GM18519 (cell line): ENCODE results near the gene OAS3.
"Not testable (repeated sequence)": the region's sequence is repeated elsewhere in the genome, so short reads cannot be mapped to it uniquely, and the experiment has no call there.

Experiments
- ATAC-seq: cut with Tn5 transposase; IDR thresholded peaks from one replicate; pipeline ENCODE4 v1.9.1; 2021; ENCODE audit warnings: mild to moderate bottlenecking, moderate library complexity; ENCODE audit not compliant: unreplicated experiment, low FRiP score

Gene OAS3, protein sequence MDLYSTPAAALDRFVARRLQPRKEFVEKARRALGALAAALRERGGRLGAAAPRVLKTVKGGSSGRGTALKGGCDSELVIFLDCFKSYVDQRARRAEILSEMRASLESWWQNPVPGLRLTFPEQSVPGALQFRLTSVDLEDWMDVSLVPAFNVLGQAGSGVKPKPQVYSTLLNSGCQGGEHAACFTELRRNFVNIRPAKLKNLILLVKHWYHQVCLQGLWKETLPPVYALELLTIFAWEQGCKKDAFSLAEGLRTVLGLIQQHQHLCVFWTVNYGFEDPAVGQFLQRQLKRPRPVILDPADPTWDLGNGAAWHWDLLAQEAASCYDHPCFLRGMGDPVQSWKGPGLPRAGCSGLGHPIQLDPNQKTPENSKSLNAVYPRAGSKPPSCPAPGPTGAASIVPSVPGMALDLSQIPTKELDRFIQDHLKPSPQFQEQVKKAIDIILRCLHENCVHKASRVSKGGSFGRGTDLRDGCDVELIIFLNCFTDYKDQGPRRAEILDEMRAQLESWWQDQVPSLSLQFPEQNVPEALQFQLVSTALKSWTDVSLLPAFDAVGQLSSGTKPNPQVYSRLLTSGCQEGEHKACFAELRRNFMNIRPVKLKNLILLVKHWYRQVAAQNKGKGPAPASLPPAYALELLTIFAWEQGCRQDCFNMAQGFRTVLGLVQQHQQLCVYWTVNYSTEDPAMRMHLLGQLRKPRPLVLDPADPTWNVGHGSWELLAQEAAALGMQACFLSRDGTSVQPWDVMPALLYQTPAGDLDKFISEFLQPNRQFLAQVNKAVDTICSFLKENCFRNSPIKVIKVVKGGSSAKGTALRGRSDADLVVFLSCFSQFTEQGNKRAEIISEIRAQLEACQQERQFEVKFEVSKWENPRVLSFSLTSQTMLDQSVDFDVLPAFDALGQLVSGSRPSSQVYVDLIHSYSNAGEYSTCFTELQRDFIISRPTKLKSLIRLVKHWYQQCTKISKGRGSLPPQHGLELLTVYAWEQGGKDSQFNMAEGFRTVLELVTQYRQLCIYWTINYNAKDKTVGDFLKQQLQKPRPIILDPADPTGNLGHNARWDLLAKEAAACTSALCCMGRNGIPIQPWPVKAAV

DNA sequence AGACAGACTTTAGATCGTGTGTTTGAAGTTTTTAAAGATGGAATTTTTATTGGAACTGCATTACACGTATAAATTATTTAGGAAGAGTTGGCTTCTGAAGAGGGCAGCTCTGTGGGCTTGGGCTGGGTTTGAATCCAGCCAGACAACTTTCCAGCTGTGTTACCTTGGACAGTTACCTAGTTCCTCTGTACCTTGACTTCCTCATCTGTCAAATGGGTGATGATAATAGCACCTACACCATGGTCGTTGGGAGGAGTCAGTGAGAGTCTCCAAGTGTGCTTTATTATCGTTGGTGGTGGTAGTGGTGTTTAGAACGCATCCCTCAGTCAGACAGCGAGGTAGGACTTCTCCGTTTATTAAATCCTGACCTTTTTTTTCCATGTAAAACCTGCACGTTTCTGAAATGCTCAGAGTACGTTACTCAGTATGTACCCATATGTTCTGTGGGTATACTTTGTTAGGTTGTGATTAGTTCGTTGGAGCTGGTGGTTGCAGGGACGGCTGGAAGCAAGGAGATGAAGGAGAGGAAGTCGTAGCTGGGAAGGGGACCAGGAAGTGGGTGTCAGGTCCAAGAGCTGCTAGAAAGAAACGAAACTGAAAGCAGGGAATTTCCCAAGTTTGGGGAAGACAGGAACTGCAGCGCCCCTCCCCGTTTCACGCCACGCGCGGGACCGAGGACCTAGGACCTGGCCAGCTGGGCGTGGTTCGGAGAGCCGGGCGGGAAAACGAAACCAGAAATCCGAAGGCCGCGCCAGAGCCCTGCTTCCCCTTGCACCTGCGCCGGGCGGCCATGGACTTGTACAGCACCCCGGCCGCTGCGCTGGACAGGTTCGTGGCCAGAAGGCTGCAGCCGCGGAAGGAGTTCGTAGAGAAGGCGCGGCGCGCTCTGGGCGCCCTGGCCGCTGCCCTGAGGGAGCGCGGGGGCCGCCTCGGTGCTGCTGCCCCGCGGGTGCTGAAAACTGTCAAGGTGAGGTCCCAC lies at the start of gene OAS3:
TSS of gene OAS3 (plus strand) at position 734 of the 979 bp plus-strand sequence. CDS start at position 791, 57 bp downstream.
- ATAC-seq: no peak

DNA sequence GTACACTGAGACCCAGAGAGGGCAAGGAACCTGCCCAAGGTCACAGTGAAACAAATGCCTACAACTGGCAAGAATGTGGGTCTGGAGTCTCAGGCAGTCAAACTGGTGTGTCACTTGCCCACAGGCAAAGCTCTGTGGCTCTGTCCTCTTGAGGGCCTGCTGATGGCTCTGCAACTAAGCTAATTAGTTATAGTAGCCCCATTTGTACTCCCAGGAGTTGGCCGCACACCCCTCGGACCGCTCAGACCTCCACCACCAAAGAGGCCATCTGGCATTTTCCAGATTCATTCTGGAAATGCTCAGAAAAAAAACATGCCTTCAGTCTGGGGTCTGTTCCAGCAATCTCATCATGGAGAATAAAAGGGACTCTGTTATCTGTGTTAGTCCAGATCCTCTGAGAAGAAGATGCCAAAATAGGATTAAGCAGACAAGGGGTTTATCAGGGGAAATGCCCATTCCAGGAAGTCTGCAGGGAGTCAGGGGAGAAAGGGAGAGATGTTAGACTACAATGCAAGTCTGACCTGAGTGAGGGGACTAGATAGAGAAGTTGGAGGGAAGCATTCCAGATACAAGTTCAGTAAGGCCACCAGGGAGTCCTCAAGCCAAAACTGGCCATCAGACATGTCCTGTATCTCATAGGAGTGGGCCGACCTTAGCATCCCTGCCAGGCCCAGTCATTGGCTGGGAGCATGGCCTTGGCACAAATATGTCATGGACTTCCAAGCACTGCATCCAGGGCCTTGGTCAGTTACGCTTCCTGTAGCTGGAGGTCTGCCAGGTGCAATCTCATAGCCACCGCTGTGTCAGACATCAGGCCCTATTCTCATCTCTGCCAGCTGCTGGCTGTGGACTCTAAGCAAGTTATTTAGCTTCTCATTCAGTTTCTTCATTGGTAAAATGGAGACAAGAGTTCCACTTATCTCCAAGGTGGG lies 46.9 kb upstream of the OAS3 start:
- no peak for ATAC-seq

DNA sequence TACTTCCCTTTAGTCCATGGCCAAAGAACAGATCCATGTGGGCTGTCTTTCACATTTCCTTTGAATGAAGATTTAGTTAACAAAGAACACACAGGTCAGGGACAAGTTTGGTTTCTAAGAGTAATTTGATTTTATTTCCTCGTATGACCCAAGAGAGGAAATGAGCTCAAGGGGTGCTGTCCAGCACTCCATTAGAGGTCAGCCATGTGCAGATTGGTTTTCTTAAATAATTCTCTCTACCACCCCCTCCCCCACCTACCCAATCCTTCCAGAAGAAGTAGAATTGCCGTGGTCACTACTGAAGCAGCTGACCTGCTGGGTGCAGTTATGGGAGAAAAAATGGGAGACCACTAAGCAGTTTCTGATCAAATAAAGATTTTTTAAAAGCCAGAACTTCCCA lies 45.4 kb upstream of the OAS3 start:
- ATAC-seq: no peak

DNA sequence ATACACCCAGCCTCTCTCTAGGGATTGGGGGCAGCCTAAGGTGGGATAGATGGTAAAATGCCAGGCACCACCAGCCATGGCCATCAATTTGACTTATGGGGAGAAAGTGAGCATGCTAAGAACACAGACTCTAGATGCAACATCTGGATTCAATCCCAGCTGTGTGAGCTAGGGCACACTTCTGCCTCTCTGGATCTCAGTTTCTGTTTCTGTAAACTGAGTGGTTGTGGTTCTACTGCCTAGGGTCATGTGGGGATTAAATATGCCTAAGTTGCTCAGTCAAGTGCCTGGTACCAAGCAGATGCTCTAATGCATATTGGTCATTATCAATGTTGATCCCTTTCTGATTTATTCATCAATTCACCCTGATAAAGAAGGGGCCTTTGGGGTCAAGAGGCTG lies 44.1 kb upstream of the OAS3 start:
- ATAC-seq: no peak

DNA sequence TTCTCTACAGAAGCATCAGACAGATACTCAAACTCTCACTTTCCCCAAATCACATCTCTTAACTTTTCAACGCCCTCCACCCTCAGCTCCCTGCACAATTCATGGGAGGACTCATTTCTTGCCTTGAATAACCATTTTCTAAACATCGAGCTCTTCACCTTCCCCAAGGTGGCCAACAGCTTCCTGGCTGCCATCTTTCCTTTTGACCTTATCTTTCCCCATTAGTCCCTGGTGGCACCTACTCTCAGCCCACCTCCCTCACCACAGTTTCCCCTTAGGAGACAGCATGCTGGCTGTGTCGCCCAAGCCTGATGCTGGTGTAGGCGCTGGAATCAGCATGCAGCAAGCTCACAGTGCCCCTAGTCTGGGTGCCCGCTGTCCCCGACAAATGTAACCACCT lies 39.9 kb upstream of the OAS3 start:
- no peak for ATAC-seq

DNA sequence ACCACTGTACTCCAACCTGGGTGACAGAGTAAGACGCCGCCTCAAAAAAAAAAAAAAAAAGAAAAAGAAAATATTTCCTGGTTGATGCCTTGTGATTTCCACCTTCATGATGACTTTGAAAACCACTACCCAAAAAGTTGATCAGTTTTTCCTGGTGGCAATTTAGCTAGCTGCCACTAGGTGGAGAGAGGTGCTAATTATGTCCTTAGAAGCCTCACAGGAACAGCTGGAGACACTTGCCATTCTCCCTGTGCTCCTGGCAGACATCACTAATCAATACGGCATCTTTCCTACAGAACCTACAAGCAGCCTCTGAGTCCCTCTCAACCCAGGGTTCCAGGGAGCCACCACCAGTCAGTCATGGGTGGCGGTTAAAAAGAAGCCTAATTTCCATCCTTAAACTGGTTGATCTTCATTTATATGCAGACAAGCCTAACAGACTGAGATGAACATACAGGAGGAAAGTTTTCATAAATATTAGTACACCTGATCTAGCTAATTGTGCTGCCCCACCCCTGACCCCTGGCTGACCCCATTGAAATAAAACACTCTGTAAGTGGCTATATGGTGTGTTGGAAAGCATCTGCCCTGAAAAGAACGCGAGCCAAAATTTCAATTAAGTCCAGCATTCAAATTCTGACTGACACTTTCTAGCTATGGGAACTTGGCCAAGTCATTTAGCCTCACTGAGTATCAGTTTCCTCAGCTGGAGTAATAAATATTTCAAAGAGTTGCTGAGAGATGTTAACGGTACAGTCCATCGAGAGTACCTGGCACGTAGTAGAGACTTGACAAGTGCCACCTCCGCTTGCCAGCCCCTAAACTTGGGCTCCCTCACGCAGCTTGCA lies 37.8 kb upstream of the OAS3 start:
- no peak for ATAC-seq

DNA sequence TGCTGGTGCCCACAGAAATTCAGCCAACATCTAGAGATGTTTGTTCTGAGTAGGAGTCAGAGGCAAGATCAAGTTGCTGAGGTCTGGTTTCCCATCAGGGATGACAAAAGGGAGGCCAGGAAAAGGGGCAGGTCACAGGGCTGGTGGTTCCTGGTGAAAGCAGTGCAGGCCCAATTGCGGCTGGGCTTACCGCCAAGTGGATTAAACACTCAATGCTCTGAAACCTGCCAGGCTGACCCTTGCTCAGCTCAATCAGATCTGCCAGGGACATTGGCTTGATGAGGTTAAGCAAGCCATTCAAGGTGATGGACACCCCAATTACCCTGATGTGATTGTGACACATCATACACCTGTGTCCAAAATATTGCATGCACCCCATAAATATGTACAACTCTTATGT lies 37.0 kb upstream of the OAS3 start:
- ATAC-seq: no peak

DNA sequence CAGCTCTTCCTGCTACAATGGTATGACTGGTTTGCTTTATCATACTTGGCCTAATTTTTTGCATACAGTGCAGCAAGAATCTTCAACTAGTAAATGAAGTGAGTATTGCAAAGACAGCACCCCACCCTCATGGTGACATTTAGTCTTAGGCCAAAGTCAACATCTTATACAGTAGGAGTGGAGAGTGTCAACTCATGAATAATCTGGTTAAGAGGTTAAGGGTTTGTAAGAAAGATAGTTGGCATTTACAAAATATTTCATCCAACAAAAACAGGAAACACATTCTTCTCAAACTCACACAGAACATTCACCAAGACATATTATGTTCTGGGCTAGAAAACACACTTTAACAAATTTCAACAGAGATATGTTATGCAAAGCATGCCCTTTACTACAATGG lies 33.7 kb upstream of the OAS3 start:
- no peak for ATAC-seq

DNA sequence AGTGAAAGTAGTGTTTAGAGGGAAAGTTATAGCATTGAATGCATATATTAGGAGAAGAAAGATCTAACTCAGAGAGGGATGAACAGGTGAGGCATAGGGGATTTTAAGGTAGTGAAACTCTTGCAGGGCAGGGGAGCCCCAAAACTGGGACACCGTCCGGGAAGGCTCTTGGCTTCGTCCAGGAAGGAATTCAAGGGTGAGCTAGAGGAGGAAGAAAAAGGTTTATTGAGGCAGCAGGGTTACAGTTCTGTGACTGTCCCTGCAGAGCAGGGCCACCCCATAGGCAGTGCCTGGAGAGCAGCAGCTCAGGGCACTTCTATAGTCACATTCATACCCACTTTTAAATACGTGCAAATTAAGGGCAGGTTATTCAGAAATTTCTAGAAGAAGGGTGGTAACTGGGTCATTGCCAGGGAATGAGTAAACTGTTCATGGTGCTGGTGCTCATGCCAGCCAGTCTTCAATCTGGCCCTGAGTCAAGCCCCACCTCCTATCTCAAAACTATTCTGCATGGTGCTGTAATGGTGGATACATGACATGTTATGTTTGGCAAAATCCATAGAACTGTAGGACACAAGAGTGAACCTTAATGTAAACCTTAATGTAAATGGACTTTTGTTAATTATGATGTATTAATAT lies 32.7 kb upstream of the OAS3 start:
- ATAC-seq: no peak

DNA sequence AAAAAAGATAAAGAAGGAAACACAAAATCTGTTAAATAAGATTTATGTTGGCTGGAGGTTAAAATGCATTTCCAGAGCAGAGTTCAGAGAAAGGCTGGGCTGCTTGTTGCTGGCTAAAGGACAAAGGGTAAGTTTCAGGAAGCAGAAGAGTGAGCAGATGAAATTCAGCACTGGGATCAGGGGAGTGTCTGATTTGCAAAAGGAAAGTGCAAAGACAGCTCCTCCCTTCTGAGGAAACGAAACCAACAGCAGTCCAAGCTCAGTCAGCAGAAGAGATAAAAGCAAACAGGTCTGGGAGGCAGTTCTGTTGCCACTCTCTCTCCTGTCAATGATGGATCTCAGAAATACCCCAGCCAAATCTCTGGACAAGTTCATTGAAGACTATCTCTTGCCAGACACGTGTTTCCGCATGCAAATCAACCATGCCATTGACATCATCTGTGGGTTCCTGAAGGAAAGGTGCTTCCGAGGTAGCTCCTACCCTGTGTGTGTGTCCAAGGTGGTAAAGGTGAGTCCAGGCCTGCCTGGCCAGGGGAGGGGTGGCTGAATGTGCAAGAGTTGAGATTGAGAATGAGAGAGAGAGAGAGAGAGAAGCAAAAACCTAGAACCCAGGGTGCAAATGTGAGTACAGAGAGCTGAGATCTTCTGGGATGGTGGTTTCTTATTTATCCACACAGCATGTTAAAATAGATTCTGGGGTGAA lies 31.4 kb upstream of the OAS3 start, which contains the start of gene OAS1:
TSS of gene OAS1 (plus strand) at position 251 of the 703 bp plus-strand sequence. CDS start at position 329, 78 bp downstream.
- no peak for ATAC-seq

DNA sequence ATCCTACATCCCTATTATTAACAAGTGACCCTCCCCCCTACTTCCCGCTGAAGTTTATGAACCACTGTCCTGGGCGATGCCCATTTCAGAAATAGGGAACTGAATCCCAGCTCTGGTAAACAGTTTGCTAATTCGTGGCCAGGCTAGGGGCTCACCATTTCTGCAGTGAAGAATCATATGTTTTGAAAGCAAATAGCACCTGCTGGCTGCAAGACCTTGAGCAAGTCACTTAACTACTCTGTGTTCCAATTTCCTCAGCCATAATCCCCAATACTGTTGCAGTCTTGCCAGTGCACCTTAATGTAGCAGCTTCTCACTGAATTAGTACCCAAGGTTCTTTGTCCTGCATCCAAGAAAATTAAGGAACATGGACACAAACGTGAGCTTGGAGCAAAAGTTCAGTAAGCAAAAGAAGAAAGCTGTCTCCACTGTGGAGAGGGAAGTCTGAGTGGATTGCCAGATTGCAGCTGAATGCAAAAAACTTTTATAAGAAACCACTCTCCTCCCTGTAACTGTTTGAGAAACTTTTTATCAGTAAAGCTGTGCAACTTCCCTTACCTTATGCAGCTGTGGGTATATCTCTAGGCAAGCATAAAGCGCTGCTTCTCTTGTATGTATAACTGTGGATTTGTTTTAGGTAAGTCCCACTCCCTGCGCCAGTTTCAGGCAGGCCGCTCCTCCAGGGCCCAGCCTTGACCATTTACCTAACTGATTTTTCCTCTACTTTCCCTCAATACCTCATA lies 30.7 kb upstream of the OAS3 start:
- ATAC-seq: no peak

DNA sequence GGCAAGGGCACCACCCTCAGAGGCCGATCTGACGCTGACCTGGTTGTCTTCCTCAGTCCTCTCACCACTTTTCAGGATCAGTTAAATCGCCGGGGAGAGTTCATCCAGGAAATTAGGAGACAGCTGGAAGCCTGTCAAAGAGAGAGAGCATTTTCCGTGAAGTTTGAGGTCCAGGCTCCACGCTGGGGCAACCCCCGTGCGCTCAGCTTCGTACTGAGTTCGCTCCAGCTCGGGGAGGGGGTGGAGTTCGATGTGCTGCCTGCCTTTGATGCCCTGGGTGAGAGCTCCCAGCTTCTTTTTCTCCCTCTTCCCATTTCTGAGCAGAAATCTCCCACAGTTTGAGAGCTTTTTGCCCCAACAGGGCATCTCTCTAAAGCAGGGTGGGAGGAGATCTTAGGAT lies 29.7 kb upstream of the OAS3 start:
- ATAC-seq: no peak

DNA sequence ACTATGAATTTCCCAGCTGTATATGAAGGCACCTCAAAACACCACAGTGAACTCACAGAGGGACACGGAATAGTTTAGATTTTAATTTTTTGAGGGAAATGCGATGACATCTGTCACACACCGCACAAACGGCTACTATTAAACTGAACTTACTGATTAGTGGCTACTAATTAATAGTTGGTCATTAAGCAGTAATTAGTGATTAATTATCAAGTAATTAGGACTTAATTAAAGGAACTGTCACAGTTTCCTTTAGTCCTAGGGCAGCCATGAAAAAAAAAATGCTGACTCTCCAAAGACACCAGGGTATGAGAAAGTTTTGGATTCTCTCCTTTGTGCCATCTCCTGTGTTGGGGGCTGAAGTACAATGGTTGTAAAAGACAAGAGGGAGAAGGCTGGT lies 28.6 kb upstream of the OAS3 start:
- no peak for ATAC-seq

DNA sequence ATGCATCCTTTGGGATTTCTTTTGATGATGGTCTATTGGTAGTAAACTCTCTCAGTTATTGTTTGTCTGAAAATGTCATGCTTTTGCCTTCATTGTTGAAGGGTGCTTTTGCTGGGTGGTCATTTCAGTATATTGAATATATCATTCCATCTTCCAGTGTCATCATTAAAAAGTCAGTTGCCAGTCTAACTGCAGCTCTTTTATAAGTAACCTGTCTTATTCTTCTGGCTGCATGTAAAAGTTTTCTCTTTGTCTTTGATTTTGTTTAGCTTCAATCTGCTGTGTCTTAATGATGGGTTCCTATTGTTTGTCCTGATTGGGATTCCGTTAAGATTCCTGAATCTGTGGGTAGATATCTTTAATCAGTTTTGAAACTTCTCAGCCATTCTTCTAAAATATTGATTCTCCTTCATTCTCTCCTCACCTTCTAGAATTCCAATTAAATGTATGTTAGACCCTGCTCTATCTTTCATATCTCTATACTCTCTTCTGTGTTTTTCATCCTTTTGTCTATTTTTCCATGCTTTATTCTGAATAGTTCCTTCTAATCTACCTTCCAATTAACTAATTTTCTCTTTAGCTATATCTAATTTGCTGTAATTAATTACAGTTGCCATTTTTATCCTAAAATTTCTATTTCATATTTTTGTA lies 25.1 kb upstream of the OAS3 start:
- no peak for ATAC-seq

DNA sequence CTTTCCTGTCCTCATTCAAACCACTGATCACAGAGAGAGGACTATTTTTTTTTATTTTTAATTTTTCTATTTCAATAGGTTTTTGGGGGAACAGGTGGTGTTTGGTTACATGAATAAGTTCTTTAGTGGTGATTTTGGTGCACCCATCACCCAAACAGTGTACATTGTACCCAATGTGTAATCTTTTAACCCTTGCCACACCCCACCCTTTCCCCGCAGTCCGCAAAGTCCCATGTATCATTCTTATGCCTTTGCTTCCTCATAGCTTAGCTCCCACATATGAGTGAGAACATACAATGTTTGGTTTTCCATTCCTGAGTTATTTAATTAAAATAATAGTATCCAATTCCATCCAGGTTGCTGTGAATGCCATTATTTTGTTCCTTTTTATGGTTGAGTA lies 24.4 kb upstream of the OAS3 start:
- ATAC-seq: not testable (repeated sequence)

DNA sequence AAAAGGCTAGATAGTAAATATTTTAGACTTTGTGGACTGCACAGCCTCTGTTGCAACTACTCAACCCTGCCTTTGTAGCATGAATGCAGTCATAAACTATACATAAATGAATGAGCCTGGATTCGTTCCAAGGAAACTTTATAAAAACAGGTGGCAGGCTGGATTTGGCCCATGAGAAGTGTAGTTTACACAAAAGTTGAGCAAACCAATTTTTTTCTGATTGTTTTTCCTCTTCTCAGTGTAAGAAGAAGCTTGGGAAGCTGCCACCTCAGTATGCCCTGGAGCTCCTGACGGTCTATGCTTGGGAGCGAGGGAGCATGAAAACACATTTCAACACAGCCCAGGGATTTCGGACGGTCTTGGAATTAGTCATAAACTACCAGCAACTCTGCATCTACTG lies 22.0 kb upstream of the OAS3 start:
- ATAC-seq: no peak
